ENCODE data around the gene RING1.
"Not testable (repeated sequence)": the region's sequence is repeated elsewhere in the genome, so short reads cannot be mapped to it uniquely, and the experiment has no call there.

RING1 gene

DNA sequence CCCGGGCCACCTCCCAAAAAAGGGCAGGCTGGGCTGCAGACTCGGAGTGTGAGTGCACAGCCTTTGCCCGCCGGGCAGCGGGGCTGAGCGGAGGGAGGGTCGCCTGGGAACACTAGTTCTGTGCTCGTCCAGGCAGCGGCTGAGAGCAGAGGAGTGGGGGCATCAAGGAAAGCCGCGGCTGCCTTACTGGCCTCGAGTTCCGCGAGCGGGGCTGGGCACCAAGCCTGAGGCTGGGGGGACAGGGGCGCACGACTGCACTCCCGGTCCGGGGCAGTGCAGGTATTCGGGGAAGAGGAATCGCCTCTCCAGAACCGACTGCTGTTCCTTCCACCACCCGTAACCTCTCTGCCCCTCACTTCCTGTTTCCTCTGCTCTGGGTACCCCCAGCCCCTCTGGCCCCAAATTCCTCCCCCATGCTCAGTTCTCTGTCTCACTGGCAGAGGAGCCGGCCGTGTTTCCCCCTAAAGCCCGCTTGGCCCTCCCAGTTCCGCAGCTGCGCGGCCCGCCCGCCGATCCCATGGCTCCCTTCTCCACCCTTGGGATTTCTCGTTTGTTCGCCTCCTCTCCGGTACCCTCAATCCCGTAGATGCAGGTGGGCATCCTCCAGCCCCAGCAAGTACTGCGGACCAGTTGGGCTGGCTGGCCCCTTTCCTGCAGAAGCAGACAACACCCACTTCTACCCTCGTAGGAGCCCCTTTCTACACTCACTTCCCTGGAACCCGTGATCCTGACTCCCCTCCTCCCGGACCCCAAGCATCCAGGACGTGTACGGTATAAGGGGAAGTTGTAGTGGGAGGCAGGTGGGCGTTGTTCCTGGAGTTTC, 5.1 kb downstream of the RING1 start:
- FAIRE-seq (no peak), DNase-seq (ENCODE audit: insufficient read length, low spot score) (no peak)
- no peak; the same call in none of the 2 replicates for TF ChIP-seq POLR2A (IDR thresholded peaks at IDR 0.05; ENCODE audit: low read depth, low read length)

DNA sequence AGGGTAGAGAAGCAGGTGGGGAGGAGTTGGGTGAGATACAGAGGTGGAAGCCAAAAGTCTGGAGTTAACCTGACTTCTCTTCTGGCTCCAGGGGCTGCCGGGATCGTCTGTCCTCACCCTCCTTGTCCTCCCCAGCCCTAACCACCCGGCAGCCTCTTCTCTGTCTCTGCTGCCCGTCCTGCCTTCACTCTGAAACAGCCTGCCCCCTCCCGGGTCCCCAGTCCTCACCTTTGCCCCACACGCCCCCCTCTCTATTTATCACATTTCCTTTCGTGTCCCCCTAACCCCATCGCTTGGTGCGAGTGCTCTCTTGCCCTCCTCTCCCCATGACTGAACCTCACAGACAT, 5.7 kb downstream of the RING1 start:
- DNase-seq (ENCODE audit: insufficient read length, low spot score) (no peak), FAIRE-seq (no peak)
- no peak for TF ChIP-seq POLR2A (IDR thresholded peaks at IDR 0.05; ENCODE audit: low read depth, low read length)

DNA sequence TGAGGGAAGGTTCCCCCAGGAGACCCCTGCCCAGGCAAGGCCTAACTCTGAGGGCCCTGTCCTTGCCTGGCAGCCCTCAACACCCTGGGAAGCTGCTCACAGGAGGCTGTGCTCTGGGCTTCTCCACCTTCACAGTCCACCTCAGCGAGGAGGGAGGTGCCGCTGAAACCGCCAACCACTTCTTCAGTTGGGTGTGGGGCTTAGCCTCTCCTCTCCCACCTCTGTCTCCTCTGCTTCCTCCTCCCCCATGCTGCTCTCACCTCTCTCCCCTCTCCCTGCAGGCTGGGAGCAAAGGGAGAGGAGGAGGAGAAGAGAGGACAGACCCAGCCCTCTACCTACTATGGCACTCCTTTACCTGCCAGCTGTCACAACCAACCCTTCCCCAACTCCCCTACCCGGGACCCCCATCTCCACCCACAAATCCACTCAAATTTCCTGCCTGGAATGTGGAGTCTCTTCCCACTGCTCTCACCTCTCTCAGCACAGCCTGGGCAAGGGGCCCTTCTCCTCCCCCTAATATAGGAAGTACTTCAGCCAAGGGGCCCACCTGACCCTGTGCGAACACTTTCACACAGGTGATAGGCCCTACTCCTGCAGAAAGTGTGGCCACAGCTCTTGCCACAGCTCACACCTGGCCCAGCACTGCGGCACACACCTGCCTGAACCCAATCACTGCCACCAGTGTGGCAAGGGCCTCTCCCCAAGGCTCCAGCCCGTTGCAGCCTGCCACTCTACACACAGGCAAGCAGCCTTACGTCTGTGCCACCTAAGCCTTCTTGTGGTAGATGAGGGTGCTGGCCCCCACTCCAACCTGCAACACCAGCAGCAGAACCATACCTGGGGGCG, 7.2 kb downstream of the RING1 start:
- TF ChIP-seq POLR2A (IDR thresholded peaks at IDR 0.05; ENCODE audit: low read depth, low read length) = no peak
- FAIRE-seq = no peak
- no peak for DNase-seq (ENCODE audit: insufficient read length, low spot score)

DNA sequence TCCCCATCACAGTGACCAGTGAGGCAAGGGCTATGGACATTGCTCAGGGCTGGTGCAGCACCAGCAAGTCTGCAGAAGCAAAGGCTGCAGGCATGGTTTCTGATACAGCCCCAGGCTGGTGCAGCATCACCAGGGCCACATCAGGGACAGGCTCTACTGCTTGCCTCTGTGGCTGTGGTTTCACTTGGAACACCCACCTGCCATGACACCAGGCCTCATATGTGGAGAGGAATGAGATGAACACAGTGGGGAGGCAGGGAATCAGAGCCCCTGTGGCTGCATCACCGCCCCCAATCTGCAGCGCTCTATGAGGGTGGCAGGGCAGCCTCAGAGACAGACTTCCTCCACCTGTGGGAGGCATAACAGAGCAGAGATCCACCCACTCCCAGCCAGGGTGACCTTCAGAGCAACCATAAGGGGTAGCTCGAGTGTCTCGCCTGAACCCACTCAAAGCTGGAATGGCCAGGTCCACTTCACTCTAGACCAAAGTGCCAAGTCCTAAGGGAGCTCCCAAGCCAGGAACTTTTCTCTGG, 7.9 kb downstream of the RING1 start:
- TF ChIP-seq POLR2A (IDR thresholded peaks at IDR 0.05; ENCODE audit: low read depth, low read length) = no peak
- DNase-seq (ENCODE audit: insufficient read length, low spot score) = no peak
- no peak for FAIRE-seq

DNA sequence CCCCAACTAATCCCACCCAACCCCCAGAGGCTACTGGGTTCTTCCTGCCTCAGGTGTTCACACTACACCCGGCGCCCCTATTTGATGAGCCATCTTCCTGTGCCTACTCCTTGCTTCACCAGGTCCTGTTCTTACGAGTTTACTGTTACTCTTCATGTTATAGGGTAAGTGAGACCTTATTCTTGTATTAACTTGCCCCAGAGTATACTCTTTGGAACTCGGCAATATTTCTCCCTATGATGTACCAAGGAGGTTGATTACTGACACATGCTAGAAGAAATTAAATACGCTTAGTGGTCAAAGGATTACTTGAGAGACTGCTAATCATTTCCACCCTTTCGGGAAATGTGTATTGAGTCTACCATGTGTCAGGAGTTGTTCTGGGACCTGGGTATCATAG, 8.9 kb downstream of the RING1 start:
- FAIRE-seq (no peak), DNase-seq (ENCODE audit: insufficient read length, low spot score) (no peak)
- no peak for TF ChIP-seq POLR2A (IDR thresholded peaks at IDR 0.05; ENCODE audit: low read depth, low read length)

DNA sequence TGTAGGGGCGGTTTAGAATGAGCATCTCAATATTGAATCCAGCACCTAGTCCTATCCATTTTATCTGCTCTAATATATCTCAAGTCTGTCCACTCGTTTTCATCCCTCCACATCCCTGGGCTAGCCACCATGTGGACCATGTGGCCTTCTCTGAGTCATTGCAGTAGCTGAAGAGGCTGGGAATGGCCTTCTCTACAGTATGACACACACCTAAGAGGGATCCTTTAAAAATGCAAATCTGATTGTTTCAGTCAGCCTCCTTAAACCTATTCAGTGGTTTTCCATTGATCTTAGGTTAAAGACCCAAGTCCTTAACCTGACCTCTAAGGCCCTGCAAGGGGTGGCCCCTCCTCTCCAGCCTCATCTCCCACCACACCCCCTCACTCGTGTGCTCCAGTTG, 9.4 kb downstream of the RING1 start:
- no peak for TF ChIP-seq POLR2A (IDR thresholded peaks at IDR 0.05; ENCODE audit: low read depth, low read length)
- DNase-seq (ENCODE audit: insufficient read length, low spot score) (no peak), FAIRE-seq (no peak)

DNA sequence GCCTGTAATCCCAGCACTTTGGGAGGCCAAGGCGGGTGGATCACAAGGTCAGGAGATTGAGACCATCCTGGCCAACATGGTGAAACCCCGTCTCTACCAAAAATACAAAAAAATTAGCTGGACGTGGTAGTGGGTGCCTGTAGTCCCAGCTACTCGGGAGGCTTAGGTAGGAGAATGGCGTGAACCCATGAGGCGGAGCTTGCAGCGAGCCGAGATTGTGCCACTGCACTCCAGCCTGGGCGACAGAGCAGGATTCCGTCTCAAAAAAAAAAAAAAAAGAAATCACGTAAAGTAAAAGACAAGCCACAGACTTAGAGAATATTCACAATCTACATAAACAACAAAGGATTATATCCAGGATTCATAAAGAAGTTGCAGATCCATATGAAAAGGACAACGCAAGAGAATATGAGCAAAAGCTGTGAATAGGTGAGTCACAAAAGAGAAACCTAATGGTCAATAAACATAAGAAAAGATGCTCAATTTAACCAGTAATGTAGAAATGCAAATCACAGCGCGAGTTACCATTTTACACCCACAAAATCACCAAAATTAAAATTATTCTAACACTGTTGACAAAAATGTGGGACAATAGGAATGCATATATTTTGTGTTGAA, 18.3 kb downstream of the RING1 start:
- FAIRE-seq = not testable (repeated sequence)

DNA sequence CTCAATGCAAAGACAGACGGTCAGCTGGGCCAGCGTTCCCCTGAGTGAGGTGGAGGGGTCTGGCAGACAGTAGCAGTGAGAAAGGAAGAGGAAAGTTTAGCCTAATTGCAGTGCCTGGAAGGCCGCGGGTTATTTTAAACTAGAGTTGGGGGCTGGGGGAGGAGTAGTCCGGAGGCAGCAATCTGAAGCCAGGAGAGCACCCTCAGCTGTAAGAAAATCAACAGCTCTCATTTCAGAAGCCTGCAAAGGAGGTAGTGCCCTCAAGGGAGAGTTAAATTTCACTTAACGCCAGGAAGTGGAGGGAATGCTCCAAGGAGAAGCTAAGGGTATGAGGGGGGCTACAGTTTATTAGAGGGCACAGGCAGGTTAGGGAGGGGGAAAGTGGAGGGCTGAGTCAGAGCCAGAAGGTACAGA, 26.9 kb downstream of the RING1 start:
- FAIRE-seq (no peak), DNase-seq (ENCODE audit: insufficient read length, low spot score) (no peak)
- no peak for TF ChIP-seq POLR2A (IDR thresholded peaks at IDR 0.05; ENCODE audit: low read depth, low read length)

More for the DNA sequence above, 18.3 kb downstream of the RING1 start:
- DNase-seq (ENCODE audit: insufficient read length, low spot score) = not testable (repeated sequence)

DNA sequence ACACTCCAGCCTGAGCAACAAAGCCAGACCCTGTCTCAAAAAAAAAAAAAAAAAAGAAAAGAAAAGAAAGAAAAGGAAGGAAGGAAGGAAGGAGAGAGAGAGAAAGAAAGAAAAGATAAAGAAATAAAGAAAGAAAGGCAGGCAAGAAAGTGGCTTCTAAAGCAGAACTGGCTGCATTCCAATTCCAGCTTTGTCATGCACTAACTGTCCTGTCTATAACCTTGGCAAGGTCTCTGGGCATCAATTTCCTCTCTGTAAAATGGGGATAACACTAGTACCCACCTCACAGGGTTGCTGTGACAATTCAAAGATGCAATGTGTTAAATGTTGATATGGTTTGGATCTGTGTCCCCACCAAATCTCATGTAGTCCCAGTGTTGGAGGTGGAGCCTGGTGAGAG, 28.0 kb downstream of the RING1 start:
- DNase-seq (ENCODE audit: insufficient read length, low spot score) = no peak
- FAIRE-seq = no peak
- no peak for TF ChIP-seq POLR2A (IDR thresholded peaks at IDR 0.05; ENCODE audit: low read depth, low read length)

DNA sequence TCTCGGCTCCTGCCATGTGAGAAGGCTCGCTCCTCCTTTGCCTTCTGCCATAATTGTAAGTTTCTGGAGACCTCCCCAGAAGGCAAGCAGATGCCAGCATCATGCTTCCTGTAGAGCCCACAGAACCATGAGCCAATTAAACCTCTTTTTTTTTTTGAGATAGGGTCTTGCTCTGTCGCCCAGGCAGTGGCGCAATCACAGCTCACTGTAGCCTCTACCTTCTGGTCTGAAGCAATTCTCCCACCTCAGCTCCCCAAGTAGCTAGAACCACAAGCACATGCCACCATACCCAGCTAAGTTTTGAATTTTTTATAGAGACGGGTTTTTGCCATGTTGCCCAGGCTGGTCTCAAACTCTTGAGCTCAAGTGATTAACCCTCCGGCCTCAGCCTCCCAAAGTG, 28.6 kb downstream of the RING1 start:
- no peak for DNase-seq (ENCODE audit: insufficient read length, low spot score)
- no peak for FAIRE-seq
- TF ChIP-seq POLR2A (IDR thresholded peaks at IDR 0.05; ENCODE audit: low read depth, low read length) = no peak

DNA sequence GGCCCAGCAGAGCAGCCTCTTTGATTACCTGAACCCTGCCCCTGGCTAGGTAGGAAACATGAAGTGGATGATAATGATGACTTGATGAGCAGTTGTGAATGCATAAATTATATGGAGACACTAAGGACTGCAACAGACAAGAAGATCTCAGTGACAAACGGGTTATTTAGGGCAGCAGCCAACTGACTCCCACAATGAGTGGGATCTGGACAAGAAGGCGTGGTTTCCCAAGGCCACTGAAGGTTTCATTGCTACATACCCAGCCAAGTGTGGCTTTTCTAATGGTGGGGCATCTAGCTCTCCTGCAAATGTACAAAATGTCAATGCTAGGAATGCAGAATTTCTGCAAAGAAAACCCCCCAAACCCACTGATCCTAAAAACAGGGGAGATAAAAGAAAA, 29.4 kb downstream of the RING1 start:
- no peak for TF ChIP-seq POLR2A (IDR thresholded peaks at IDR 0.05; ENCODE audit: low read depth, low read length)
- FAIRE-seq (no peak), DNase-seq (ENCODE audit: insufficient read length, low spot score) (no peak)

DNA sequence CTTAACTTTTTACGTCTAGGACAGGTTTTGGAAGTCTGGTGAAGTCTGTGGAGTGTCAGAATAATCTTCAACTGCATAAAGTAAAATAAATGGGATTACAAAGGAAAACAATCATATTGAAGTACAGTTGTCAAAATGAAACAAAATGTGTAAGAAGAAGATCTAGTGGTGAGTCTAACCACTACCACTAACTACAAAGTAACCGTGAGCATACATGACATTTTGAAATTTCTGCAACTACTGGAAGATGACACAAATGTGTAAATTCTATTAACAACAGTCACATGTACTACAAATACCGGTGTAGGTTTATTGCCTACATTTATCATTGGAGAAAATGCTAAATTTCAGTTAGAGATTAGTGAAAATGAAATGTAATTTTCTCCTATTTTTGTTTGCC, 33.7 kb downstream of the RING1 start:
- no peak for TF ChIP-seq POLR2A (IDR thresholded peaks at IDR 0.05; ENCODE audit: low read depth, low read length)
- no peak for DNase-seq (ENCODE audit: insufficient read length, low spot score)
- FAIRE-seq = no peak

DNA sequence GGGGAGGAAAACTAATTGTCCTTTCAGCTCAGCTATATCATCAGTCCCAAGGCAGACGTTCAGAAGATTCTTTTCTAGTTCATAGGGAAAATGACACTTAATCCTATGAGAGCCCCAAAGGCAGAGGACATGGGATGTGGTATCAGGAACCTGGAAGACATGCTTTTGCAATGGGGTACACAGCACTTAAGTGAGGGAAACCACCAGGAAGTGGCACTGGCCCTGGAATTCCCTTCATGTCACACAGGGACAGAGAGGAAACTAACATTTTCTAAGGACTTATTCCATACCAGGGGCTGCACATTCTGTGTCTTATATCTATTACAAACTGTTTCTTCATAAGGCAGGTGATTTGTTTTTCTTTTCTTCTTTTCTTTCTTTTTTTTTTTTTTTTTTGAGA, 35.2 kb downstream of the RING1 start:
- FAIRE-seq (no peak), DNase-seq (ENCODE audit: insufficient read length, low spot score) (no peak)
- TF ChIP-seq POLR2A (IDR thresholded peaks at IDR 0.05; ENCODE audit: low read depth, low read length) = no peak

DNA sequence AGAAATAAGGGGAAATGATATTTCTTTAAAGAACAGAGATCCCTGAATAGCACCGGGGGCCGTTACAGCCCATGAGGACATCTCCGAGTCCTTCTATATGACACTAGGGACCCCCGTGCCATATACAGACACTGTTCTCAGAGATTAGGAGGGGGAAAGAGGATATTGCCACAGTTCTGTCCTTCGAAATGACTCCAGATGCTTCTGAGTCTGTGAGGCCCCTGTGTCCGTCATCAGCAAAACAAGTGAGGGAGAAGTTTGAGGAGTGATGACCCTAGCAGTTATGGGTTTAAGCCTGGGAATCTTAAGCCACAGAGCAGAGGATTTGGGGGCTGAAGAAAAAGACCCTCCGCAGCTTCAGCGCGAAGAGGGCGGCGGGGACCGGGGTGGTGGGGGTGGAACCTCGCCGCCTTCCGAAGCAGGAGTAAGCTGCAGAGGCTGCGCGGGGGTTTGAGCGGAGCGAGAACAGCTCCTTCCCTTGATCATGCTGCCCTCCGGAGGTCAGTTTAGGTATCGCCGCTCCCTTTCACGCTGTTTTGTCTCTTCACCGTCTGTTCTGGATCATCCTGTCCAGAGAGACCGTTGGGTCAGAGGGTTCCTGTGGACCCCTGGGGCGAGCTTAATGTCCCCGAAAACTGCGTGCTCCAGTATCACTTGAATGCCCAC, 39.8 kb downstream of the RING1 start:
- FAIRE-seq (no peak), DNase-seq (ENCODE audit: insufficient read length, low spot score) (no peak)
- TF ChIP-seq POLR2A (IDR thresholded peaks at IDR 0.05; ENCODE audit: low read depth, low read length) = no peak

Measured in H54 (cell line).